IMR-90 (cell line): ENCODE data around the gene ZNF341.

Experiments used
- CTCF ChIP-seq: conservative IDR thresholded peaks from 2 replicates; pipeline ENCODE4 v1.5.1; 2012; ENCODE audit warnings: mild to moderate bottlenecking, low read depth, low read length, improper control_type of control experiment
- POLR2A ChIP-seq: IDR thresholded peaks from 2 replicates; pipeline ENCODE4 v1.6.1; 2012; ENCODE audit warnings: mild to moderate bottlenecking, low read depth, low read length
- RFX5 ChIP-seq: IDR thresholded peaks from 2 replicates; pipeline ENCODE4 v1.8.0; 2012; ENCODE audit warnings: low read depth, mild to moderate bottlenecking, low read length, moderate library complexity
- TF ChIP-seq, protein P1 (sequence below): fragments of 150-350 bp; IDR thresholded peaks from 2 replicates; pipeline ENCODE4 v1.6.1; 2016; ENCODE audit warnings: low read depth, mild to moderate bottlenecking, low read length, moderate library complexity, borderline replicate concordance

DNA sequence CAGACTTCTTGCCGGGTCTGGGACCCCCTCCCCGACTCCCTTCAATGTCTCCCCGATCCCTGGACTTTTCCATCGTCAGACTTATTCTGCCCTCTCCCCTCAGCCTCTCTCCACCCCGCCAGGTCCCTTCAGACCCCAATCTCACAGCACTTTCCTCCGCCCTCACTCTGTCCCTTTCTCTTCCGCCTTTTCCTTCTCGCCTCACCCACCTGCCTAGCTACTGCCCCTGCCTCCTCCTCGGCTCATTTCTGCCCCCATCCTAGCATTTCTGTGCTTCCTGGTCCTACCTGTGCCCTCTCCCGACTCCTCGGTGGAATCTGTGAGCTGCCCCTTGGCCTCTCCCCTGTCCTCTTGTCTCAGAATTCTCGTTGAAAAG is 80.0 kb downstream of the ZNF341 start:
- TF ChIP-seq CTCF (no peak), POLR2A (no peak), RFX5 (no peak)
- TF ChIP-seq, protein P1, sequence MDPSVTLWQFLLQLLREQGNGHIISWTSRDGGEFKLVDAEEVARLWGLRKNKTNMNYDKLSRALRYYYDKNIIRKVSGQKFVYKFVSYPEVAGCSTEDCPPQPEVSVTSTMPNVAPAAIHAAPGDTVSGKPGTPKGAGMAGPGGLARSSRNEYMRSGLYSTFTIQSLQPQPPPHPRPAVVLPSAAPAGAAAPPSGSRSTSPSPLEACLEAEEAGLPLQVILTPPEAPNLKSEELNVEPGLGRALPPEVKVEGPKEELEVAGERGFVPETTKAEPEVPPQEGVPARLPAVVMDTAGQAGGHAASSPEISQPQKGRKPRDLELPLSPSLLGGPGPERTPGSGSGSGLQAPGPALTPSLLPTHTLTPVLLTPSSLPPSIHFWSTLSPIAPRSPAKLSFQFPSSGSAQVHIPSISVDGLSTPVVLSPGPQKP, result no peak
